ENCODE data around the gene RASL10B.

The RASL10B gene

DNA sequence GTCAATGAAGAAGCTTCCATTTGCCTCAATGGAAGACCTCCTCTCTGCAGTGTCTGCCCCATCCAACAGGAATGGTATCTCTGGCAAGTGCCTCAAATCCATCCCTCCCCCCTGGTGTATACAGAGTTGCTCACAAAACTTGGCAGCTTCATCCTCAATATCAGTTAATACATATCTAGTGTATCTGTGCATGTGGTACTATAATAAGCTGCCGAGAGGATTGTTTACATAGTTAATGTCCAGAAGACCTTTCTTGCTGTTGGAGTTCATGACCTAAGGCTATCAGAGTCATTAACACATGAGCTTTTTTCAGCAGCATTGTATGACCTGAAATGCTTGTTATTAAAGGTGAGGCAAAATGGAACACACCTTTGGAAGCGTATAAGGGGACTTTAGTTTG lies 14.0 kb upstream of the RASL10B start:
- no peak for DNase-seq

GRCh38 chr17:35723735-35724134 lies 7.7 kb upstream of the RASL10B start:
- no peak for DNase-seq

- DNase-seq, result no peak
These were observed 6.4 kb upstream of the RASL10B start for GRCh38 chr17:35725058-35725457.

- no peak for DNase-seq
These were observed 5.7 kb upstream of the RASL10B start for GRCh38 chr17:35725802-35726126.

DNA sequence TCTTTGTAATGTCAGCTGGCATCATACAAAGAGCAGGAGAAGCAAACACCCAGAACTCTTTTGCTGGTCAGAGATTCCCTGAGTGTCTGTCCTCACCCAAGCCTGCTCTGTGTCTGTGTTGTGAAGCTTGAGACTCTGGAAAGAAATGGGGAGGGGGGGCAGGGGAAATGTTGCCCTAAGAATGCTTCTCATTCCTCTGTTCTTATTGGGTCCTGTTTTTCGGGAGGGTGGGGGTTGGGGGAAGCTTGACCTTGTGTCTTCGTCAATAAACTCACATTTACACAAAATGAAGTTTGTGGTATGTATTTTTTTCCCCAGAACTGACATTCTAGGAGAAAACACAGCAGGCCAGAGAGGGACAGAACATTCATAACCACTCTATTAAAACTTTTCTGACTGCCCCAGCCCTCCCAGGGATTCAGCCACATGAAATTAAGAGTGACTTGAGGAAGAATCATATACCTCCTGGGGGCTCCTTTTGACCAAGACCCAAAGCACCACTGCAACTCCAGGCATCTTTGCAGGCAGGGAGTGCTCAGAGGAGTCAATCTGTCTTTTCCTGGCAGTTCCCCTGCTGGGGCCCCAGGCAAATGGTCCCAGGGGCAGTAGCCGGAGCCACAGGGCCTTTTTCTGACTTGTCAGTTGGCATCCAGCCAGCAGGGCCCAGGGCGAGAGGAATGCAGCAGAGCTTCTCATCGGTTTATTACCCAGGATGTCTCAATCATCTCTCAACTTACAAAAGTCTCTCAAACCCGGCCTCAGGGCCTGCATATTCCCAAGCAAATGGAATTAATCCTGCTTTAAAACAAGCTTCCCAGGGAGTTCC lies 5.1 kb upstream of the RASL10B start:
- no peak for DNase-seq

DNA sequence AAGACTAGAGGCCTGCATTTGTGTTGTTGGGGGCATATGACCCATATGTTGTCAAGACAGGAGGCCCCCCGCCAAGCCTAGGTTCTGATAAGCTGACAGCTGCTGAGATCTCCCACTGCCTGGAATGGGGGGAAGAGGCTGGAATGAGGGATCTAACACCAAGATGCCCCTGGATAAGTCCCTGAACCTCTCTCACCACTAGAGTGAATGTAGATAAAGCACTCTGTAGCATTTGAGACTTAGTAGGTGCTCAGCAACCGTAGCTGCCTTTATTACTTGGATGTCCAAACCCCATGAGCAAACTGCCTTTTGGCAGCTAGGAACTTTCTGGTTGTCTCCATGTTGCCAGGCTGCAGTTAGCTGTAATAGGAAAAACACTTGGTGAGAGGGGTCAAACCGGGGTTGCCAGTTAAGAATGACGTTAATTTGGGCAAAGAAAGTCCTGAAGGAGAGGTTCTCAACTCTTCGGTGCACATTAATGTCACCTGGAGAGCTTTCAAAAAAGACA lies 4.4 kb upstream of the RASL10B start:
- no peak for DNase-seq

- DNase-seq, result no peak
These were observed 3.8 kb upstream of the RASL10B start for GRCh38 chr17:35727635-35728034.

DNA sequence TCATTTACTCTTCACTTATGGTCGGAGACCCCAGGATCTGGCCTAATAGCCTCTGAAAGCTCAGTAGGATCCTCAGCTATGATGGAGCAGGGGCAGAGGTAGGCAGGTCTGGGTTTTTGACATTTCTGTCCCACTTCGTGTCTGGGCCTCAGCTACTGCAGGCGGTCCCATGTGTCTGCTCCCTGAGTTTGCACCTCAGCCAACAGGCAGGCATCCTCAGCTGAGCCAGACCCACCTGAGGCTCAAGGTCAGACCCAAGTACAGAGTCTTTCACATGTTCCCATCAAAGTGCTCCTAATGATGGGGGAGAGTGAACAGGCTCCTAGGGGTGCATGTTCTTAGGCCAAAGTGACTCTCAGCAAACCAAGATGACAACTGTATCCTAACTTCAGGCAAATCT lies 2.9 kb upstream of the RASL10B start:
- no peak for DNase-seq

- DNase-seq, result no peak
These were observed 2.0 kb upstream of the RASL10B start for GRCh38 chr17:35729405-35729833.

DNA sequence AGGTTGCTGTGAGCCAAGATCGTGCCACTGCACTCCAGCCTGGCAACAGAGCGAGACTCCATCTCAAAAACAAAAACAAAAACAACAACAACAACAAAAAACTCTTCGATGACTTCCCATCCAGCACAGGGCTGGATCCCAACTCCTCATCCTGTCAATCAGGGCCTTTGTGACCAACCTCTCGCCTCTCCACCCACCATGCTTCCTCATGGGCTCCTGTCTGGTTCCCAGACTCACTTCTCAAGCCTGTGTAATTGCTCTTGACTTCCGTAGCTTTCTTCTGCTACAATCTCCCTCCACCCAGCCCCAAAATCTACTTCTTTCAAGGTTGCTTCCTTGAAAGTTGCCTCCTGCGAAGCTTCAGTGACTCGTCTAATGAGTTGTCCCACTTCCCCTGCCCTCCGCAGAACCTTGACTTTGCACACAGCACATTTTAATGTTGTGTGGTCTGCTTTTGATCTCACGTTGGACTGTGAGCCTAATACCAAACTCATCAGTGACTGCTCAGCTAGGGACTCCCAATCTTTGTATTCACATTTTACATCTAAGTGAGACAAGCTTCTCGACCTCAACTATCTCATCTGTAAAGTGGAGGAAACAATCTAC lies 936 bp upstream of the RASL10B start:
- no peak for DNase-seq

- no peak for DNase-seq
These were observed 722 bp downstream of the RASL10B start for GRCh38 chr17:35731917-35732805.

- DNase-seq, result no peak
These were observed 1.3 kb downstream of the RASL10B start for GRCh38 chr17:35732806-35733136.

DNA sequence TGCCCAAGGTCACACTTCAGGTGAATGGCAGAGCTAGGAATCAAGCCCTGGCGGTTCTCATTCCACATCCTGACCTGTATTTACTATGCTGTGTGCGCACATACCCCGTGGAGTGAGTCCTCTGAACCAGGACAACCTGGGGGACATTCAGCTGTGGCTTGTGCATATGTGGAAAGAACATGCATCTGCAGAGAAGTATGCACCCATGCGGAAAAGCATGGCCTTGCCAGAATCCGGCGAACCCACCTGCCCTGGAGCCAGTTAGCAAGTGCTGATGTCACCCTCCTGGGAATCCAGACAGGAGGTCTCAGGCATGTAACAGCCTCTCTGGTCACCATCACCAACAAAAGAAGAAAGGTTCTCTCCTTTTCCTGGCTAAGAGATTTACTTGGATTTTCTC lies 1.9 kb downstream of the RASL10B start:
- DNase-seq, result no peak

- no peak for DNase-seq
These were observed 3.0 kb downstream of the RASL10B start for GRCh38 chr17:35734396-35734795.

GRCh38 chr17:35735036-35735805 lies 3.8 kb downstream of the RASL10B start:
- no peak for DNase-seq

- DNase-seq, result no peak
These were observed 4.8 kb downstream of the RASL10B start for GRCh38 chr17:35736236-35736635.

- no peak for DNase-seq
These were observed 7.2 kb downstream of the RASL10B start for GRCh38 chr17:35738519-35739133.

DNA sequence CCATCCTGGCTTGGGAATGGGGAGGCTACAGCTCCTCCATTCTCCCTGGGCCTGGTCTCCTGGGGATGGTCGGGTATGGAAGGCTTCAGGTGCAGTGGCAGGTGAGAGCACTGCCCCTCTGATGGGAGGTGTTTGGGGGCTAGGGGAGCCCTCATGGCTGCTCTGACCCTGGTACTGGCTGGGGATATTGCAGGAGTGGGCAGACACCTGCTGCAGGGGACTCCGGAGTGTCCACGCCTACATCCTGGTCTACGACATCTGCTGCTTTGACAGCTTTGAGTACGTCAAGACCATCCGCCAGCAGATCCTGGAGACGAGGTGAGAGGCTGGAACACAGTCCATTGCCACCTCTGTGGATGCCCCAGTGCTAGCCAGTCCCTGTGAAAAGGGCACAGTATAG lies 8.8 kb downstream of the RASL10B start:
- no peak for DNase-seq

GRCh38 chr17:35740997-35741931 lies 9.8 kb downstream of the RASL10B start:
- DNase-seq, result peak in 1 of 4 experiments; percentile 17

DNA sequence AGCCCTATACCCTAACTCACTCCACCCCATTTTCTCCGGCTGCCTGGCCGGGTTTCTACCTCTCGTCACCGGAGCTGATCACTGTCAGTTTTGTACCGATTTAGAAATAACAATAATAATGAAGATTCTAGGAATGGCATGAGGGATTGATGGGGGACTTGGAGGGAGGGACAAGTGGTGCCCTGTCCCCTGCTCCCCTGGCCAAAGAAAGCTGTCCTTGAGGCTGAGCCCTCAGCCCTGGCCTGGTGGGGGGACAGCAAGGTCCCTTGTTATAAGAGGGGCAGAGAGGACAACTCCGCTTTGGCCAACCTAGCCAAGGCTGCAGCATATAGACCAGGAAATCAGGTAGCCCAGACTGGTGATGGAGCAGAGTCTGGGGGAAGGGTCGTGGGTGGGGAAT lies 11.1 kb downstream of the RASL10B start:
- no peak for DNase-seq

GRCh38 chr17:35742896-35743477 lies 11.5 kb downstream of the RASL10B start:
- DNase-seq, result no peak
